A549 (cell line): Measurements from ENCODE around the gene GALNTL6.

ENCODE experiments used
- BHLHE40 ChIP-seq: IDR thresholded peaks from 2 replicates; pipeline ENCODE4 v1.6.1; 2012; ENCODE audit warnings: low read depth, low read length, inconsistent platforms
- CTCF ChIP-seq: fragments of >200 bp; sonication (Bioruptor Twin); formaldehyde crosslinking; IDR thresholded peaks from 3 replicates; pipeline ENCODE4 v1.5.1; 2016
- KDM5A ChIP-seq: fragments of 200-600 bp; sonication (generic); IDR thresholded peaks from 2 replicates; pipeline ENCODE4 v1.6.1; 2016; ENCODE audit warnings: antibody characterized with exemption, mild to moderate bottlenecking
- POLR2A ChIP-seq: IDR thresholded peaks from 2 replicates; pipeline ENCODE4 v1.6.1; 2012; ENCODE audit warnings: mild to moderate bottlenecking, low read length
- RCOR1 ChIP-seq: fragments of 150-350 bp; IDR thresholded peaks from 2 replicates; pipeline ENCODE4 v1.6.1; 2014; ENCODE audit warnings: antibody characterized with exemption, low read length, low read depth
- TP53 ChIP-seq: fragments of 250-450 bp; sonication (Bioruptor Pico); IDR thresholded peaks from 2 replicates; pipeline ENCODE4 v1.5.0; 2021; ENCODE audit warnings: mild to moderate bottlenecking, moderate library complexity

GRCh38 chr4:172480471-172480870, 667.3 kb downstream of the GALNTL6 start:
- TF ChIP-seq TP53 (CRISPR knock-in tag) (no peak), KDM5A (no peak), POLR2A (no peak), CTCF (no peak), BHLHE40 (no peak), RCOR1 (no peak)
